Parathyroid adenoma (tissue), 2 donors: ENCODE data around the gene ST3GAL3.

Experiments used
- H2AFZ ChIP-seq: fragments of 300-600 bp; sonication (generic); one replicate; pipeline ENCODE4 v1.7.0; 2017; ENCODE audit warnings: antibody characterized with exemption, mild to moderate bottlenecking
- H3K27ac ChIP-seq: fragments of 300-600 bp; sonication (generic); one replicate; pipeline ENCODE4 v1.7.0; 2017
- H3K27me3 ChIP-seq: fragments of 300-600 bp; sonication (generic); one replicate; pipeline ENCODE4 v1.7.0; 2017; ENCODE audit warnings: low read length; ENCODE audit not compliant: control insufficient read depth, insufficient read depth
- H3K36me3 ChIP-seq: fragments of 300-600 bp; sonication (generic); one replicate; pipeline ENCODE4 v1.7.0; 2017; ENCODE audit warnings: low read length; ENCODE audit not compliant: control insufficient read depth, insufficient read depth
- H3K4me1 ChIP-seq: fragments of 300-600 bp; sonication (generic); one replicate; pipeline ENCODE4 v1.7.0; 2017; ENCODE audit warnings: control low read depth
- H3K4me2 ChIP-seq: fragments of 300-600 bp; sonication (generic); one replicate; pipeline ENCODE4 v1.7.0; 2017; ENCODE audit warnings: low read length
- H3K4me3 ChIP-seq: fragments of 300-600 bp; sonication (generic); one replicate; pipeline ENCODE4 v1.7.0; 2017; ENCODE audit warnings: low read depth, low read length
- H3K79me2 ChIP-seq: fragments of 300-600 bp; sonication (generic); one replicate; pipeline ENCODE4 v1.7.0; 2017; ENCODE audit warnings: control low read depth
- H3K9ac ChIP-seq: fragments of 300-600 bp; sonication (generic); one replicate; pipeline ENCODE4 v1.7.0; 2017; ENCODE audit warnings: mild to moderate bottlenecking
- H3K9me3 ChIP-seq: fragments of 300-600 bp; sonication (generic); one replicate; pipeline ENCODE4 v1.7.0; 2017; ENCODE audit warnings: low read length; ENCODE audit not compliant: control insufficient read depth
- TF ChIP-seq, protein P1 (sequence below): fragments of 300-600 bp; sonication (generic); IDR thresholded peaks from one replicate; pipeline ENCODE4 v1.7.0; 2017; ENCODE audit warnings: antibody characterized with exemption, mild to moderate bottlenecking
- donor health status: primary hyperparathyroidism.

The ST3GAL3 gene

DNA sequence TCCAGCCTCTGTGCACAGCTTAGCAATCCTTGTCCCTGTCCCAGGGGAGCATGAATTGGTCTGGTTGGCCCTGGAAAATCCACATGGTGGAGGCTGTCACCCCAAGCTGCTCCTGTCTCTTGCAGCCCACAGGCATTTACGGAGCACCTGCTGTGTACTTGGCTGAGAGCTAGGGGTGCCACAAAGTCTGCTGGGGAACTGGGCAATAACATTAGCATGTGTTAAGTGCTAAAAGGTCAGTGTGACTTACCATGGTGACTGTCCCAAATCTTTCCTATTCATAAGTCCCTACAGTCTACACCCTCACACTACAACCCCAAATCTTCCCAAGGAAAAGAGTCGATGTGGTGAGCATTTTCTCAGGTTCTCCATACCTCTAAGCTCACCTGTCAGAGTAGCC, 172.7 kb downstream of the ST3GAL3 start:
- Histone ChIP-seq H3K4me3 (no peak overlapping the region), H3K9me3 (no peaks in the 10 kb centered on the region)
- TF ChIP-seq, protein P1, sequence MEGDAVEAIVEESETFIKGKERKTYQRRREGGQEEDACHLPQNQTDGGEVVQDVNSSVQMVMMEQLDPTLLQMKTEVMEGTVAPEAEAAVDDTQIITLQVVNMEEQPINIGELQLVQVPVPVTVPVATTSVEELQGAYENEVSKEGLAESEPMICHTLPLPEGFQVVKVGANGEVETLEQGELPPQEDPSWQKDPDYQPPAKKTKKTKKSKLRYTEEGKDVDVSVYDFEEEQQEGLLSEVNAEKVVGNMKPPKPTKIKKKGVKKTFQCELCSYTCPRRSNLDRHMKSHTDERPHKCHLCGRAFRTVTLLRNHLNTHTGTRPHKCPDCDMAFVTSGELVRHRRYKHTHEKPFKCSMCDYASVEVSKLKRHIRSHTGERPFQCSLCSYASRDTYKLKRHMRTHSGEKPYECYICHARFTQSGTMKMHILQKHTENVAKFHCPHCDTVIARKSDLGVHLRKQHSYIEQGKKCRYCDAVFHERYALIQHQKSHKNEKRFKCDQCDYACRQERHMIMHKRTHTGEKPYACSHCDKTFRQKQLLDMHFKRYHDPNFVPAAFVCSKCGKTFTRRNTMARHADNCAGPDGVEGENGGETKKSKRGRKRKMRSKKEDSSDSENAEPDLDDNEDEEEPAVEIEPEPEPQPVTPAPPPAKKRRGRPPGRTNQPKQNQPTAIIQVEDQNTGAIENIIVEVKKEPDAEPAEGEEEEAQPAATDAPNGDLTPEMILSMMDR, result no peak

DNA sequence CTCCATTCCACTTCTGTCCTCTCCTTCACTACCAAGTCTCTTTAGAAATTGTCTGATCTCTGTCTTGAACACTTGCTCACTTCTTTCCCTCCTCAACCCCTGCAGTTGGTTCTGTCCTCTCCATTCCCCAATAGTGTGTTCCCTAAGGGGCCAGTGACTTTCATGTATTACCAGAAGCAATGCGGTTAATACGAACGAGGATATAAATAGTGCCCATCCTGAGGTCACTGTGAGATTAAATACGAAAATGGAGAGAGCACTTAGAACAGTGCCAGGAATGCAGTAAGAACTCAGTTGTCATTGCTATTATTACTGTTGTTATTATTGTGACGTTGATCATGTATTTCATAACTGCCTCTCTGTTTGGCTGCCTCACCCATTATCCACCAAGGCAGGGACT, 173.3 kb downstream of the ST3GAL3 start:
- H3K79me2 ChIP-seq, result no peaks in the 10 kb centered on the region
- no peak overlapping the region for H3K27ac ChIP-seq
- TF ChIP-seq, protein P1, result no peak
- no peak overlapping the region for H3K9ac ChIP-seq
- H3K27me3 ChIP-seq, result no peaks in the 10 kb centered on the region
- H3K36me3 ChIP-seq, result no peaks in the 10 kb centered on the region
- no peak overlapping the region for H3K4me2 ChIP-seq
- no peak overlapping the region for H2AFZ ChIP-seq
- peaks cover 3% of the 10 kb centered on the region for H3K4me1 ChIP-seq
- no peak overlapping the region for H3K4me3 ChIP-seq
- no peaks in the 10 kb centered on the region for H3K9me3 ChIP-seq

More for the DNA sequence above, 172.7 kb downstream of the ST3GAL3 start:
- Histone ChIP-seq H3K9ac (no peak overlapping the region), H3K27me3 (no peaks in the 10 kb centered on the region), H3K79me2 (no peaks in the 10 kb centered on the region), H3K4me1 (peaks cover 2% of the 10 kb centered on the region), H2AFZ (no peak overlapping the region), H3K36me3 (no peaks in the 10 kb centered on the region), H3K27ac (no peak overlapping the region), H3K4me2 (no peak overlapping the region)

DNA sequence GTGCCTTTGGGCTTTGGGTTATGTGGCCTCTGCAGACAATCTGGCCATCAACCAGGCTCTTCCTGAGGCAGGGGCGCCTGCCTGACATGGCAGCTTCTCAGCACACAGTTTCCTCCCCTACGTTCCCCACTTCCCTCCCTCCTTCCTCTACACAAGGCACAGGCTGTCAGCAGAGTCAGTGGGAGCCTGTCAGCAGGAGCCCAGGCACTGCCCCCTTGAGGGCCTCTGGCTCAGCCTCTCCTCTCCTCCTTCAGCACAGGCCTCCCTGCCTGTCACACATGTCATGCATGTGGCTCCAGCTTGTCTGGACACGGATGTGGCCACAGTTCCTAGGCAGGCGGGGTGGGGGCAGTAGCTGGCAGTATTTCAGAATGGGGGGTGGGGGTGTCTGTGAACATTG, 174.1 kb downstream of the ST3GAL3 start:
- no peaks in the 10 kb centered on the region for H3K36me3 ChIP-seq
- TF ChIP-seq, protein P1, result no peak
- H3K9me3 ChIP-seq, result no peaks in the 10 kb centered on the region
- H3K4me1 ChIP-seq, result peaks cover 3% of the 10 kb centered on the region
- H3K9ac ChIP-seq, result no peak overlapping the region
- H3K27me3 ChIP-seq, result no peaks in the 10 kb centered on the region
- H3K27ac ChIP-seq, result no peak overlapping the region
- H3K4me2 ChIP-seq, result no peak overlapping the region
- H3K79me2 ChIP-seq, result no peaks in the 10 kb centered on the region
- no peak overlapping the region for H2AFZ ChIP-seq
- no peak overlapping the region for H3K4me3 ChIP-seq

DNA sequence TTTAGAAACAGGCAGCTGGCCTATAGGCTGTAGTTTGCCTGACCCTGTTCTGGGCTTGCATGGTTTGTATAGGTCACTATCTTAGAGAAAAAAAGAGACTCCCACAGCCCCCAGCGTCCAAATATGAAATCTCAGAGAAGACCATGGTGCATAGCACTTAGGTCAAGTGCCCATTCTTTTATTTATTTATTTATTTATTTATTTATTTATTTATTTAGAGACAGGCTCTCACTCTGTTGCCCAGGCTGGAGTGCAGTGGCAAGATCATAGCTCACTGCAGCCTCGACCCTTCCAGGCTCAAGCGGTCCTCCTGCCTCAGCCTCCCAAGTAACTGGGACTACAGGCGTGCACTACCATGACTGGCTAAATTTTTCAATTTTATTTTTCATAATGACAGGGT, 175.4 kb downstream of the ST3GAL3 start:
- Histone ChIP-seq H3K9ac (no peak overlapping the region), H3K4me2 (no peak overlapping the region), H3K27ac (no peak overlapping the region), H3K4me1 (peaks cover 3% of the 10 kb centered on the region), H3K79me2 (no peaks in the 10 kb centered on the region), H3K4me3 (no peak overlapping the region), H3K27me3 (no peaks in the 10 kb centered on the region), H3K36me3 (no peaks in the 10 kb centered on the region), H3K9me3 (no peaks in the 10 kb centered on the region), H2AFZ (no peak overlapping the region)
- TF ChIP-seq, protein P1, result no peak

DNA sequence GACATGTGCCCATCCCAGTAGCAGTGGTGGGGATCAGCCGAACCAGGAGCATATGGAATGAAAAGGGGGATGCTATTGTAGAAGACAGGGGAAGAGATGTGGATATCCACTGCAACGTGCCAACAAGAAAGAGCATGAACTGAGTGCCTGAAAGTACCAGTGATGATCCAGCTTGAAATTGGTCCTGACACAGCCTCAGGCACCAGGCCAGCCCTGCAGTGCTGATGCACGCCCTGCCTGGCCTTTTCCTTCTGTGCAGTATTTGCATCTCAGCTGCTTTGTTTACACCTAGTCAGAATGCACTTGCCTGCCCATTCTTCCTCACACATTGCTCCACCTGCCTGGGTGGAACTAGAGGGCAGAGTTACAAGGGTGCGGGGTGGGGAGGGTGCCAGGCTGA, 176.0 kb downstream of the ST3GAL3 start:
- Histone ChIP-seq H3K4me1 (peaks cover 3% of the 10 kb centered on the region), H2AFZ (no peak overlapping the region), H3K36me3 (no peaks in the 10 kb centered on the region), H3K4me2 (no peak overlapping the region), H3K27ac (no peak overlapping the region), H3K27me3 (no peaks in the 10 kb centered on the region), H3K9me3 (no peaks in the 10 kb centered on the region), H3K79me2 (no peaks in the 10 kb centered on the region), H3K4me3 (no peak overlapping the region), H3K9ac (no peak overlapping the region)
- TF ChIP-seq, protein P1, result no peak
